Vagina (tissue), 2 donors: ENCODE data around the gene RNF182. TPM values are rescaled to one million over a fixed set of nuclear protein-coding genes. Genes with fewer than 3 reads are reported as not detected.

ENCODE experiments used
- DNase-seq, 2 donors: peaks; one replicate each; pipeline ENCODE4 v3.0.0-alpha.2; 2017; ENCODE audit errors: extremely low spot score in 2 of 2
- H3K27ac ChIP-seq: fragments of 200-600 bp; sonication (generic); one replicate; pipeline ENCODE4 v1.5.1; 2019
- H3K27me3 ChIP-seq: fragments of 200-600 bp; sonication (generic); one replicate; pipeline ENCODE4 v1.5.1; 2019
- H3K36me3 ChIP-seq, 2 donors: fragments of 200-600 bp; sonication (generic); one replicate each; pipeline ENCODE4 v1.5.1; 2017 to 2019
- H3K4me1 ChIP-seq: fragments of 200-600 bp; sonication (generic); one replicate; pipeline ENCODE4 v1.5.1; 2019
- H3K4me3 ChIP-seq, 2 donors: fragments of 200-600 bp; sonication (generic); 1 replicate in 1 of 2; 2 replicates in 1 of 2; pipeline ENCODE4 v1.5.1; 2016 to 2019
- H3K9me3 ChIP-seq: fragments of 200-600 bp; sonication (generic); one replicate; pipeline ENCODE4 v1.5.1; 2019
- CTCF ChIP-seq, 3 experiments: fragments of 450-650 bp in 2 of 3; fragments of 200-600 bp in 1 of 3; sonication (generic) in 1 of 3; IDR thresholded peaks; one replicate each; pipeline ENCODE4 v1.5.1; 2017 to 2019; ENCODE audit warnings: antibody characterized with exemption in 3 of 3, mild to moderate bottlenecking in 2 of 3, moderate library complexity in 2 of 3
- POLR2A ChIP-seq, 2 donors: fragments of 450-650 bp; IDR thresholded peaks; one replicate each; pipeline ENCODE4 v1.6.1; 2017; ENCODE audit warnings: antibody characterized with exemption in 2 of 2, mild to moderate bottlenecking in 2 of 2, moderate library complexity in 2 of 2
- POLR2AphosphoS5 ChIP-seq, 2 donors: sonication (generic); formaldehyde crosslinking; IDR thresholded peaks; one replicate each; pipeline ENCODE4 v1.9.0; 2017; ENCODE audit warnings: antibody characterized with exemption in 2 of 2, mild to moderate bottlenecking in 2 of 2, low read depth in 1 of 2; ENCODE audit not compliant: insufficient read depth in 1 of 2
- intact Hi-C: fragments of 100-400 bp; cut with DNase I; formaldehyde crosslinking; loops from one replicate; pipeline ENCODE4 v1.15.1; 2023
- total RNA-seq: library from RNA; depleted of rRNA; stranded (reverse); fragments of >200 nt; gene quantifications from one replicate; pipeline ENCODE4 v1.2.3, GENCODE V29; 2016

RNF182 gene
- total RNA-seq, 1 donor from 2014 or later = 2.2 TPM

- Histone ChIP-seq H3K9me3 (no peaks in the 10 kb centered on the region), H3K4me3 (no peak overlapping the region), H3K36me3 (no peaks in the 10 kb centered on the region), H3K27ac (no peak overlapping the region), H3K27me3 (no peaks in the 10 kb centered on the region), H3K4me1 (no peaks in the 10 kb centered on the region)
- intact Hi-C loops = no loop called here
- DNase-seq = no peak
- TF ChIP-seq CTCF (IDR thresholded peaks at IDR 0.05) = no peak
- no peak for TF ChIP-seq POLR2A (IDR thresholded peaks at IDR 0.05)
- no peak for TF ChIP-seq POLR2AphosphoS5 (IDR thresholded peaks at IDR 0.05; ENCODE audit: insufficient read depth in 1 of 2, low read depth in 1 of 2)
Observed at GRCh38 chr6:13978787-13979186, 54.0 kb downstream of the RNF182 start.

- Histone ChIP-seq H3K4me3 (no peak overlapping the region), H3K27ac (no peak overlapping the region), H3K27me3 (no peaks in the 10 kb centered on the region), H3K9me3 (no peaks in the 10 kb centered on the region), H3K4me1 (no peaks in the 10 kb centered on the region), H3K36me3 (no peaks in the 10 kb centered on the region)
- no peak for DNase-seq
- intact Hi-C loops = loop anchor here (5.0 kb wide), 1 partner anchor 1573 kb away; no protein-coding TSS in a partner anchor
- TF ChIP-seq POLR2AphosphoS5 (IDR thresholded peaks at IDR 0.05; ENCODE audit: insufficient read depth in 1 of 2, low read depth in 1 of 2) (no peak), POLR2A (IDR thresholded peaks at IDR 0.05) (no peak), CTCF (IDR thresholded peaks at IDR 0.05) (no peak)
Observed at GRCh38 chr6:13979284-13980171, 54.8 kb downstream of the RNF182 start.

GRCh38 chr6:13980534-13980933 lies 55.8 kb downstream of the RNF182 start:
- H3K4me3 ChIP-seq = no peak overlapping the region
- intact Hi-C loops = loop anchor here (5.0 kb wide), 1 partner anchor 1572 kb away; no protein-coding TSS in a partner anchor
- H3K27me3 ChIP-seq = no peaks in the 10 kb centered on the region
- H3K9me3 ChIP-seq = no peaks in the 10 kb centered on the region
- no peaks in the 10 kb centered on the region for H3K4me1 ChIP-seq
- H3K36me3 ChIP-seq = no peaks in the 10 kb centered on the region
- no peak for DNase-seq
- no peak overlapping the region for H3K27ac ChIP-seq
- no peak for TF ChIP-seq POLR2A (IDR thresholded peaks at IDR 0.05)
- no peak for TF ChIP-seq POLR2AphosphoS5 (IDR thresholded peaks at IDR 0.05; ENCODE audit: insufficient read depth in 1 of 2, low read depth in 1 of 2)
- no peak for TF ChIP-seq CTCF (IDR thresholded peaks at IDR 0.05)

GRCh38 chr6:13985663-13986325 lies 61.0 kb downstream of the RNF182 start:
- Histone ChIP-seq H3K27ac (no peak overlapping the region), H3K4me3 (no peak overlapping the region), H3K4me1 (peaks cover 7% of the 10 kb centered on the region), H3K9me3 (no peaks in the 10 kb centered on the region), H3K27me3 (no peaks in the 10 kb centered on the region), H3K36me3 (no peaks in the 10 kb centered on the region)
- TF ChIP-seq POLR2AphosphoS5 (IDR thresholded peaks at IDR 0.05; ENCODE audit: insufficient read depth in 1 of 2, low read depth in 1 of 2) (no peak), POLR2A (IDR thresholded peaks at IDR 0.05) (no peak)
- intact Hi-C loops = no loop called here
- no peak for DNase-seq

- Histone ChIP-seq H3K4me3 (no peak overlapping the region), H3K27ac (no peak overlapping the region), H3K27me3 (no peaks in the 10 kb centered on the region), H3K9me3 (no peaks in the 10 kb centered on the region), H3K36me3 (no peaks in the 10 kb centered on the region), H3K4me1 (peaks cover 7% of the 10 kb centered on the region)
- no peak for DNase-seq
- TF ChIP-seq POLR2A (IDR thresholded peaks at IDR 0.05) = no peak
- intact Hi-C loops = no loop called here
Observed at GRCh38 chr6:13986700-13987399, 62.1 kb downstream of the RNF182 start.
